ENCODE results near the gene FAM216A.

FAM216A gene

GRCh38 chr12:110532644-110533043 lies 64.0 kb downstream of the FAM216A start:
- no peak for DNase-seq (ENCODE audit: extremely low read depth, low read depth)
- H3K4me3 ChIP-seq (replicated peaks; ENCODE audit: low read depth, low read length): no peak overlapping the region
- TF ChIP-seq CTCF (IDR thresholded peaks at IDR 0.05; ENCODE audit: low read depth, low read length, missing control alignments): no peak

GRCh38 chr12:110533607-110534006 lies 65.0 kb downstream of the FAM216A start:
- H3K4me3 ChIP-seq (replicated peaks; ENCODE audit: low read depth, low read length): no peak overlapping the region
- no peak for TF ChIP-seq CTCF (IDR thresholded peaks at IDR 0.05; ENCODE audit: low read depth, low read length, missing control alignments)
- DNase-seq (ENCODE audit: extremely low read depth, low read depth): no peak

GRCh38 chr12:110534811-110535210 lies 66.2 kb downstream of the FAM216A start:
- DNase-seq (ENCODE audit: extremely low read depth, low read depth): no peak
- no peak for TF ChIP-seq CTCF (IDR thresholded peaks at IDR 0.05; ENCODE audit: low read depth, low read length, missing control alignments)
- H3K4me3 ChIP-seq (replicated peaks; ENCODE audit: low read depth, low read length): no peak overlapping the region

GRCh38 chr12:110536834-110537604 lies 68.4 kb downstream of the FAM216A start:
- TF ChIP-seq CTCF (IDR thresholded peaks at IDR 0.05; ENCODE audit: low read depth, low read length, missing control alignments): no peak
- no peak for DNase-seq (ENCODE audit: extremely low read depth, low read depth)
- H3K4me3 ChIP-seq (replicated peaks; ENCODE audit: low read depth, low read length): no peak overlapping the region

GRCh38 chr12:110537605-110538409 lies 69.2 kb downstream of the FAM216A start:
- no peak for DNase-seq (ENCODE audit: extremely low read depth, low read depth)

More at GRCh38 chr12:110537605-110538409, 69.2 kb downstream of the FAM216A start:
- TF ChIP-seq CTCF (IDR thresholded peaks at IDR 0.05; ENCODE audit: low read depth, low read length, missing control alignments): no peak
- no peak overlapping the region for H3K4me3 ChIP-seq (replicated peaks; ENCODE audit: low read depth, low read length)

All from HFF-Myc (cell line).